Ovary (tissue), 9 donors: Measurements from ENCODE around the gene TMEM74B. TPM values are rescaled to one million over a fixed set of nuclear protein-coding genes. Genes with fewer than 3 reads are reported as not detected.

Source experiments
- DNase-seq, 5 donors: peaks; one replicate each; pipeline ENCODE4 v3.0.0-alpha.2; 2019 to 2020
- H3K27ac ChIP-seq, 2 donors: fragments of 200-600 bp; one replicate each; pipeline versions ENCODE4 v1.5.1 to v1.8.0; 2019 to 2022
- H3K27me3 ChIP-seq: fragments of 200-600 bp; one replicate; pipeline ENCODE4 v1.8.0; 2022
- H3K36me3 ChIP-seq: fragments of 200-600 bp; sonication (generic); one replicate; pipeline ENCODE4 v1.5.1; 2019
- H3K4me1 ChIP-seq: one replicate; pipeline ENCODE4 v1.8.1; 2013; ENCODE audit warnings: mild to moderate bottlenecking, moderate library complexity; ENCODE audit not compliant: insufficient read depth
- H3K4me3 ChIP-seq: fragments of 200-600 bp; sonication (generic); one replicate; pipeline ENCODE4 v1.5.1; 2017
- H3K9me3 ChIP-seq, 2 donors: fragments of 200-600 bp in 1 of 2; sonication (generic) in 1 of 2; one replicate each; pipeline versions ENCODE4 v1.5.1 to v1.8.1; 2013 to 2019; ENCODE audit warnings: mild to moderate bottlenecking in 1 of 2, moderate library complexity in 1 of 2
- CTCF ChIP-seq, 3 donors: fragments of 450-650 bp in 2 of 3; fragments of 200-600 bp in 1 of 3; IDR thresholded peaks; one replicate each; pipeline versions ENCODE4 v1.5.1 to v1.8.0; 2016 to 2022; ENCODE audit warnings: antibody characterized with exemption in 3 of 3, mild to moderate bottlenecking in 1 of 3
- EP300 ChIP-seq: sonication (generic); formaldehyde crosslinking; IDR thresholded peaks from one replicate; pipeline ENCODE4 v1.6.1; 2017; ENCODE audit warnings: antibody characterized with exemption
- POLR2A ChIP-seq: fragments of 450-650 bp; IDR thresholded peaks from one replicate; pipeline ENCODE4 v1.6.1; 2017; ENCODE audit warnings: antibody characterized with exemption, mild to moderate bottlenecking, moderate library complexity
- WGBS, 3 donors: extraction: QIAGEN DNeasy Blood & Tissue Kit in 1 of 3; methylation state at CpG; one replicate each; pipeline versions ENCODE4 v1.1.5 to v1.1.7; 2013 to 2017; 5-methylcytosine and 5-hydroxymethylcytosine counted together
- intact Hi-C, 4 donors: fragments of 100-400 bp; cut with DNase I; formaldehyde crosslinking; loops; one replicate each; pipeline versions ENCODE4 v1.11.0 to v1.15.1; 2022 to 2023
- polyA plus RNA-seq, 2 donors: library from polyadenylated mRNA; stranded (reverse); fragments of 200-250 nt in 1 of 2; fragments of 350-450 nt in 1 of 2; fragmentation: Illumina TruSeq in 1 of 2; extraction: RNeasy Lipid Tissue Mini Kit (QIAGEN cat#74804) in 1 of 2; gene quantifications; one replicate each; pipeline ENCODE4 v1.2.3, GENCODE V29; 2013 to 2014
- total RNA-seq, 7 donors: library from RNA; depleted of rRNA in 2 of 7; stranded (reverse); fragments of >200 nt in 2 of 7; fragmentation: NEBNext Ultra II Directional in 3 of 7; extraction: Animal tissue kit (Norgen Biotek cat#: 25700) in 3 of 7; gene quantifications; one replicate each; pipeline versions ENCODE4 v1.1.0 to v1.2.4, GENCODE V29; 2016 to 2023
- donor health status: DM: no; HTN: no; CAD: no; lungs with moderate emphysema.
- donor health status: DM: no; HTN: no; CAD: no.
- donor health status: Bipolar disorder and iron deficiency.
- donor health status: DM: yes; HTN: yes; CAD: no.
- donor health status: DM: no; HTN: no; CAD: no.
- donor health status: DM: yes; HTN: yes; CAD: no.

Gene TMEM74B
- total and polyA plus RNA-seq, 9 donors: 0.33 to 1.7 (median 1.0) TPM; not detected in 1

- Histone ChIP-seq H3K9me3 (no peaks in the 10 kb centered on the region), H3K4me1 (no peaks in the 10 kb centered on the region), H3K27me3 (no peaks in the 10 kb centered on the region), H3K4me3 (no peak overlapping the region), H3K36me3 (no peaks in the 10 kb centered on the region), H3K27ac (no peak overlapping the region)
- no peak for DNase-seq
- no peak for TF ChIP-seq EP300
- intact Hi-C loops: loop anchor here in 1 of 4 donors (5.0 kb wide), 1 partner anchor 81 kb away; no protein-coding TSS in a partner anchor
- 97 to 98% (median 98%) methylated on average over 12 of the region's 12 CpGs for WGBS, 3 donors
These were observed 23.8 kb downstream of the TMEM74B start for GRCh38 chr20:1160991-1161390.

DNA sequence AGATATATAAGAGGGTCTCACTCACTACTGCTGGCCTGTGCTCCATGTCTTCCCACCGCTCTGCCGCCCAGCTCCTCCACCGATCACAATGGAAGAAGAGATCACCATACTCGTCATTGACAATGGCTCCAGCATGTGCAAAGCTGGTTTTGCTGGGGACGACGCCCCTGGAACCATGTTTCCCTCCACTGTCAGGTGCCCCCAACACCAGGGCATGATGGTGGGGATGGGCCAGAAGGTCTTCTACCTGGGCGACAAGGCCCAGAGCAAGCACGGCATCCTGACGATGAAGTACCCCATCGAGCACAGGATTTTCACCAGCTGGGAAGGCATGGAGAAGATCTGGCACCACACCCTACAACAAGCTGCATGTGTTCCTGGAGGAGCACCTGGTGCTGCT lies 24.3 kb downstream of the TMEM74B start:
- Histone ChIP-seq H3K36me3 (no peaks in the 10 kb centered on the region), H3K4me3 (no peak overlapping the region), H3K27ac (no peak overlapping the region), H3K9me3 (no peaks in the 10 kb centered on the region), H3K4me1 (no peaks in the 10 kb centered on the region), H3K27me3 (no peaks in the 10 kb centered on the region)
- TF ChIP-seq CTCF (IDR thresholded peaks at IDR 0.05) (no peak), EP300 (no peak), POLR2A (no peak)
- WGBS, 3 donors: 95 to 97% (median 95%) methylated on average over 10 of the region's 10 CpGs
- DNase-seq: no peak
- intact Hi-C loops: loop anchor here in 1 of 4 donors (5.0 kb wide), 1 partner anchor 82 kb away; no protein-coding TSS in a partner anchor

DNA sequence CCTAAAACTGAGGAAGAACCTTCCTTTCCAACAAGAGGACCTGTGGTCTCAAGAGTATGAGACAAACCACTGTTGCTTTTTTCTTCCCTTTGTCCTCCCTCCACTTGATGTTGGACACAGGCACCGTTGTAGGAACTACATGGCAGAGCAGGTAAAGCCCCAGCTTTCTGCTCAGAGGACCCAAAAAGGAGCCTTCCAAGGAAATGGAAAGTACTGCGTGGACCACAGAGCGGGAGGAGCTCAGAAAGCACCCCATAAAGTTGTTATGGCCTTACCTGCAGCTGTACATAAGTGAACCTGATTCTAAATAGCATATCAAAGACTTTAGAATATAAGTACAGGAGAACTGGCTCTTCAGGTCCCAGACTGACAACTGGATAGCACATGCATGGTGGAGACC lies 29.4 kb downstream of the TMEM74B start:
- H3K27me3 ChIP-seq: no peaks in the 10 kb centered on the region
- no peak for DNase-seq
- no peak overlapping the region for H3K4me3 ChIP-seq
- H3K27ac ChIP-seq: no peak overlapping the region
- no peaks in the 10 kb centered on the region for H3K4me1 ChIP-seq
- TF ChIP-seq EP300 (no peak), POLR2A (no peak), CTCF (IDR thresholded peaks at IDR 0.05) (no peak)
- intact Hi-C loops: no loop called here
- H3K9me3 ChIP-seq: no peaks in the 10 kb centered on the region
- WGBS, 3 donors: 95 to 99% (median 96%) methylated on average over 3 of the region's 3 CpGs
- H3K36me3 ChIP-seq: no peaks in the 10 kb centered on the region

DNA sequence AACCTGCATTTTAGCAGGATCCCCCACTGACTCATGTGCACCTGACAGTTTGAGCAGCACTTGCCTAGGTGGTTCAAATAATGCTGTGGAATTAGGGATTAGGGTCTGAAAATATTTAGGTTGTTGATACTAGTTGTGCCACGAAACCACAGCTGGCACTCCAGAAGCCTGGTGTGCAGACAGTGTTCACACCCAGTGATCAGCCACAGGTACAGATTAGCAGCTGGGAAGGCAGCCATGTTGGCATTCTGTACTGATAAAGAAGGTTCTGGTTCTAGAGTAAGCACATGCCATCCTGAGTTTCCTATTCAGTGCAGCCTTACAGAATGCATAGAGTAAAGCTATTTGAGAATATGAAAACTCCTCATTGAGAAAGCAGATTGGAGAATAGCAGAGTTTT lies 30.1 kb downstream of the TMEM74B start:
- no peak for TF ChIP-seq CTCF (IDR thresholded peaks at IDR 0.05)
- no peak for TF ChIP-seq EP300
- TF ChIP-seq POLR2A: no peak
- H3K36me3 ChIP-seq: no peaks in the 10 kb centered on the region
- intact Hi-C loops: no loop called here
- H3K9me3 ChIP-seq: no peaks in the 10 kb centered on the region
- no peak for DNase-seq
- H3K4me1 ChIP-seq: no peaks in the 10 kb centered on the region
- no peak overlapping the region for H3K4me3 ChIP-seq
- no peak overlapping the region for H3K27ac ChIP-seq
- no peaks in the 10 kb centered on the region for H3K27me3 ChIP-seq
- 94 to 100% (median 100%) methylated on average over 1 of the region's 1 CpG for WGBS, 3 donors

- DNase-seq: no peak
- intact Hi-C loops: no loop called here
- H3K9me3 ChIP-seq: no peaks in the 10 kb centered on the region
- H3K27ac ChIP-seq: no peak overlapping the region
- no peak for TF ChIP-seq EP300
- TF ChIP-seq CTCF (IDR thresholded peaks at IDR 0.05): no peak
- TF ChIP-seq POLR2A: no peak
- no peak overlapping the region for H3K4me3 ChIP-seq
- no peaks in the 10 kb centered on the region for H3K27me3 ChIP-seq
- no peaks in the 10 kb centered on the region for H3K4me1 ChIP-seq
- no peaks in the 10 kb centered on the region for H3K36me3 ChIP-seq
These were observed 30.6 kb downstream of the TMEM74B start for GRCh38 chr20:1154226-1154625.
